Skin of body (tissue), 2 donors: Measurements from ENCODE around the gene TSSK3. TPM values are rescaled to one million over a fixed set of nuclear protein-coding genes. Genes with fewer than 3 reads are reported as not detected.
A peak's percentile ranks its signal among the peaks of the same experiment; 100 is the strongest.
"Not testable (repeated sequence)": the region's sequence is repeated elsewhere in the genome, so short reads cannot be mapped to it uniquely, and the experiment has no call there.

ENCODE experiments used
- DNase-seq: peaks from one replicate; lab custom pipeline; 2025; lab: John Stamatoyannopoulos, UW
- total RNA-seq: library from RNA; depleted of rRNA; stranded (reverse); fragments of >200 nt; gene quantifications from one replicate; pipeline ENCODE4 v1.2.3, GENCODE V29; 2014

The TSSK3 gene
- total RNA-seq, 1 donor from 2014 or later, result 0.89 TPM

DNA sequence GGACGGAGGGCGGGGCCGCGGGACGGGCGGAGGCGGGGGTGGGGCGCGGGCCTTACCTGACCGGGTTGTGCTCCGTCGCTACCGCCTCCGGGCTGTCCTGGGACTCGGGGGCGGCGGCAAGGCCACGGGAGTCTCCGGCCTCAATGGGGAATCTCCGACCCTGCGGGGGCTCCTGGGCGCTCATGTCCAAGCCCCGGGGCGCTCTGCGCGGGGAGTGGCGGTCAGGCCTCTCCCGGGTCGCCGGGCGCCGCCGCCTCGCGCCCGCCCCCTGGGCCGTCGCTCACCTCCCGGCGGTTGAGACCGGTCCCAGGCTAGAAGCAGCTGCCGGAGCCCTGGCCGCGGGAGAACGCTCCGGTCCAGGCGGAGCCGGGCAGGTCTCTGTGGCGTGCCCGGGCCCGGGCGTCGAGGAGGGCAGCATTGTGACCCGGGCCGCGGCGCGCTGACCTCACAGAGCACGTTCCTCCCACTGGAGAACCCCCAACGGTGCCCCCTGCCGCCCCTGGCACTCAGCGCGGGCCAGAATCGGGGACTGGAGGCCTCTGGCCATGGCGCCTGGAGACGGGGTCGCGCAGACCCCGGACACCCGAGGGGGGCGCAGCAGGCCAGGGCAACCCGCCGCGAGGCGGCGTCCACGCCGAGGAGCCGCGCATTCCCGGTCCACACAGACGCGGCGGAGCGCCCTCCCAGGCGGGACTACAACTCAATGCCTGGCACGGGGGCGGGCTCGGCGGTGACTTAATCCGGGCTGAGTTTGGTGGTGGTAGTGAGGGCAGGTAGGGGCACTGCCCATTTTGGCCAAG, 465 bp upstream of the TSSK3 start:
- no peak for DNase-seq

DNA sequence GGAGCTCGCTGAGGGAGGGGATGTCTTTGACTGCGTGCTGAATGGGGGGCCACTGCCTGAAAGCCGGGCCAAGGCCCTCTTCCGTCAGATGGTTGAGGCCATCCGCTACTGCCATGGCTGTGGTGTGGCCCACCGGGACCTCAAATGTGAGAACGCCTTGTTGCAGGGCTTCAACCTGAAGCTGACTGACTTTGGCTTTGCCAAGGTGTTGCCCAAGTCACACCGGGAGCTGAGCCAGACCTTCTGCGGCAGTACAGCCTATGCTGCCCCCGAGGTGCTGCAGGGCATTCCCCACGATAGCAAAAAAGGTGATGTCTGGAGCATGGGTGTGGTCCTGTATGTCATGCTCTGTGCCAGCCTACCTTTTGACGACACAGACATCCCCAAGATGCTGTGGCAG, 1.4 kb downstream of the TSSK3 start:
- DNase-seq, result no peak

GRCh38 chr1:32364836-32365235, 2.5 kb downstream of the TSSK3 start:
- DNase-seq, result no peak

DNA sequence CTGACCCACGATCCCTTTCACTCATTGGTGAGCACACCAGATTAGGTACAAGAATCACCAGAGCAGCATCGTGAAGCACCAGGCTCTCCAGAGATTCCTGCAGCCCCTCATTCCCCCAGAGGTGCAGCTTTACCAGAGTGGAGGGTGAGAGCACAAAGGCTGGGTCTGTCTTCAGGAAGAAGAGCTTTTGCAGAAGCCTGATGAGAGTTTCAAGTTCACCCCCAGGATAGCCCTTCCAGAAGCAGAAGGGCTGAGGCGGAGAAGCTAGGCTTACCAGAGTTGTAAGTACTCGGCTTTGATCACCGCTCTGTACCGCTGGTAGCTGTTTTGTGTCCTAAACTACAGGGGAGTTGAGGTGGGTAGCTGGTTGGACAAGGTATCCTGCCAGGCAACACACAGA, 3.1 kb downstream of the TSSK3 start:
- DNase-seq, result no peak

DNA sequence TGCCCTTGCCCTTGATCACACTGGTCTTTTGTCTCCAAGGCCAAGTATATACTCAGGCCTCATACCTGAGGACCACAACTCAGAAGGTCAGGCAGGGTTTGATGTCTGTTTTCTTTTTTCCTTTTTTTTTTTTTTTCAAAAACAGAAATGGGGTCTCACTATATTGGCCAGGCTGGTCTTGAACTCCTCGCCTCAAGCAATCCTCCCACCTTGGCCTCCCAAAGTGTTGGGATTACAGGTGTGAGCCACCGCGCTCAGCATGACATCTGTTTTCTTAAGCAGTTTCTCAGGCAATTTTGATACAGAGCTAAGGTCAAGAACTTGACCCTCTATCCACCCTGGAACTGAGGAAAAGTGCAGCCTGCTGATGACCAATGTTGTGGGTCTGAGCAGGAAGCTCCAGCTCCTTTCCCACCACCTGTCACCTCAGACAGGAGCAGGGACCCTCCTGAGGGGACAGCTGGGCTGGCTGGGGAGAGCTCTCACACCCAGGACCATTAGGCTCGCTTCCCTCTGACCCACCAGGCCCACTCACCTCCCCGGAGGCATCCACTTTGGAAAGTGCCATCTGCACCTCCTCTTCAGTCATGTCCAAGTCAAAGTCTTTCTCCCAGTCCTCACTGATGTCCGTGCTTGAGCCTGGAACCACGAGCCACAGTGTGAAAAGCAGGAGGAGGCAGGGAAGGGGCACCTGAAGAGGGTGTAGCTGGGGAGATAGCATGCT, 5.7 kb downstream of the TSSK3 start:
- no peak for DNase-seq

DNA sequence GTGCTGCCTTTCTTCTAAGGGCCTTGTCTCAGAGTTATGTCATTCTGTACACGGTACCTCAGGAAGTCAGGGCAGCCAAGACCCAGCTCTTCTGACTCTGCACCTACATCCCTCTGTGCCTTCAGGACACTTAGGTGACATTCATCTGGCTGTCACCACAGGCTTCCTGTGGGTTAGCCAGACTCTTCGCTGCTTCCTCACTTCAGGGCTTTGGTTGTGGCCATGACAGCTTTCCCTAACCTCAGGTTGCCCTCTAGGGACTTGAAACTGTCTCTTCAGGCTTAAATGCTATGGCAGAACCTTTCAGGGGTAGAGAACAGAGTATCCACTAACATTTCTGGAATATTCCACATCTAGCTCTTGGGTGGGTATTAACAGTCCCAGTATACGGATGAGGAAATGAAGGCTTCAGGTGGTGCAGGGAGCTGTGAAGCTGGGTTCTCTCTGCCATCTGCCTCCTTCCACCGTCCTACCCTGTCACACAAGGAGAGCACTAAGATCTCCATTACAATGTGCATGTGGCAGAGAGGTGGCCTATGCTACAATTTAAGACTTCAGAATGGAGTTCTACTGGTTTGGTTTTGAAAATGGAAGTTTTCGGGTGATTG, 9.9 kb downstream of the TSSK3 start:
- no peak for DNase-seq

- no peak for DNase-seq
Measured at GRCh38 chr1:32373996-32374592, 11.8 kb downstream of the TSSK3 start.

- DNase-seq, result no peak
Measured at GRCh38 chr1:32376199-32376598, 13.9 kb downstream of the TSSK3 start.

- DNase-seq, result no peak
Measured at GRCh38 chr1:32377541-32378220, 15.3 kb downstream of the TSSK3 start.

DNA sequence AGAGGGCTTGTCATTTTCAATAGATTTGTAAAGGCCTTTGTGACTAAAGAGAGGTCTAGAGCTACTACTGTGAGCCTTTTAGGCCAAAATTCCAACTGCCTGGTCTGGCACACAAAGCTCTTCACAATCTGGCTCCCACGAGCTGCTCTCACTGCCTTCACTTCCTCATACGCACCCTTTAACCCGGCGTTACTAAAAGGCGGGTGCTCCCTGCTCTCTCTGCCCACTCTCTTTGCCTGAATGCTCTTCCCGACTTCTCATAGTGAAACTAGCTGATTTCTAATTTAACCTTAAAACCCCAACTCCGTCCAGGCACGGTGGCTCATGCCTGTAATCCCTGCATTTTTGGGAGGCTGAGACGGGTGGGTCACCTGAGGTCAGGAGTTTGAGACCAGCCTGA, 17.7 kb downstream of the TSSK3 start:
- no peak for DNase-seq

DNA sequence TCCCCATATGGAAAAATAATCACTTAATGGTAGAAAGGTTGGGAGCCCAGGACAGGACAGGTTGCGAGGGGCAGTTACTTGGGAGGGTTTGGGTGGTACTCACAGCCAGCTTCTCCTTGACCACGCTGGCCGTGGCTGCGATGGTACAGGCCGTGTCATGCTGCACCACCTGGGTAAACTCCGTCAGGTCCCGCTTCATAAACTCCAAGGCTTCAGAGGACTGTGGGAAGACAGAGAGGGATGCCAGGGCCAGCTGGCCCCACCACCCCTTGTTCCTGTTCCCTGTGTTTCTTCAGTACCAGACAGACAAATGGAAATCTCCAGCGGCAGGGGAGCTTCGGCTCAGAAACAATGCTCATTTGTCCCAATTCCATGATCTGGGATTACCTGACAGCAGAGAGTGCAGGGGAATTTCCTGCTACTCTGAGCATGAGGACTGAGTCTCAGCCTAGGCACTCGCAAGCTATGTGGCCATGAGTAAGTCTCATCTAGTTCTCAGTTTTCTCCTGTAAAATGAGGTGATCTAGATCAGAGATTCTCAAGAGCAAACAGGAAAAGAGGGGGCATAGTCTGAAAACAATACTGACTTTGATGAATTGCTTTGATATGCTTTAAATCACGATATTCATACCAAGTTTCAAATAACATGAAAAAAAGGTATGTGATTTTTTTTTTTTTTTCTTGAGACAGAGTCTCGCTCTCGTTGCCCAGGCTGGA, 24.5 kb downstream of the TSSK3 start:
- DNase-seq, result no peak

- no peak for DNase-seq
Measured at GRCh38 chr1:32388641-32389040, 26.3 kb downstream of the TSSK3 start.

DNA sequence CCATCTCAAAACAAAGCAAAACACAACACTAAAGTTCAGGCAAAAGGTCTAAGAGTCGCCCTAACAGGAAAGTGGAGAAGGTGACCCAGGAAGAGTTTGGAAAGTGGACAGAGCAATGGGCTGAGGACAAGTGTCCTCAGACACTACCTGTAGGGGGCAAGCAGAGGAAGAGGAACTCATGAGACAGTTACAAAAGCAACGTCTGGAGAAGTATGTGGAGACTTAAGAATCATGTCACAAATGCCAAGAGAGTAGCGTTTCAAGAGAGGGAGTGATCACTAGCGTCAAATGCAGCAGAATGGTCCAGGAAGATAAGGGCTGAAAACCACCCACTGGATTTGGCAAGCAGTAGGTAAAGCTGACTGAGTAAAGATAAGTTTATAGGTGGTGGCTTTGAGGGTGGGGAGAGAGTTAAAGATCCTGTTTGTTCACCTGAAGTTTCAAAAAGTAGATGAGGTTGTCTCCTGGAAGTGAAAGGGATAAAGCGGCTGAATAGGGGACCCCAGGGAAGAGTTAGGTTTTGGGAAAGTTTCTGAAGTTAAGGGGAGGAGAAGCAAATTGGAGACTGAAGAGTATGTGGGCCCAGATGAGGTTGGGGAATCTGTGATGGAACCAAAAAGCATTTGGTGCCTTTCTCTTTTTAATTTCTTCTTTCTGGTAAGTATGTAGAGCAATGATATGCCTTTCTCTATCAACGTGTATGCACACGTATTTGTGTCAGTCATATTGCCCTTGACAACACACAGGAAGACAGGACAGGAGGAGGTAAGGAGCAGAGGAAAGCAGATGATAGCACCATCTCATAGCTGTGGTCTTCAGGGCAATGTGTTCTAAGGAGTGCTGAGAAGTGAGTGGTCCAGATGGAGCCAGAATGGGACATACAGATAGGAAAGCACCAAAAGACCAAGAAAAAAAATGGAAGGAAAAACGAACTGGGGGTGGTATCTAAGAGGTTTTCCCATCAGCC, 28.8 kb downstream of the TSSK3 start:
- DNase-seq, result no peak

DNA sequence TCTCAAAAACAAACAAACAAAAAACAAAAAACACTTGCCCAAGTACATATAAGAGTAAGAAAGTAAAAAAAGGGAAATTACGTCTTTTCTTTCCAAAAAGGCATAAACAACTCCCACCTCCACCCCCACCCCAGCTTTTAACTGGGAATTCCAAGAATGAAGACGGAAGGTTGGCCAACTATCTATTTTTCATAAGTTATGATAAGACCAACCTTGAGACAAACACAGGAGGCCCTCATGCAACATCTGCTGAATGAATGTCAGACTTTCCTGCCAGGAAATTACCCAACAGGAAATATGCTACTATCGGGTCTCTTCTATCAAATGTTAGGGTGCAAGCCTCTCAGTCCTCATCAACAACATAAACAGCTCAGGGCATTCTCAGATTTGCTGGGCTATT, 30.0 kb downstream of the TSSK3 start:
- DNase-seq, result no peak

- DNase-seq, result no peak
Measured at GRCh38 chr1:32393136-32393535, 30.8 kb downstream of the TSSK3 start.

DNA sequence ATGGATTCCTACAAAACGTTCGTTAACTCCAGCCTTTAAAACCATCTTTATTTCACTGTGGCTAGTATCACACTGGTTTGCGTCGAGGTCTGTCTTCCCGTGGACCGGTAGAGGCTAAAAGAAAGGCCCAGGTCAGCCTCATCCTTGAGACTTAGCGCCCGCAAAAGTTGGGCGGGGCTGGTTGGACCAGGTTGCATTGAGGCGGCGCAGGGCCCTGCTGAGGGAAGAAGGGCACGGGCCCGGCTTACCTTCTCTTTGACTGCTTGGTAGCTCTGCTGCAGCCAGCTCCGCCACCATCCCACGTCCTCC, 31.4 kb downstream of the TSSK3 start:
- no peak for DNase-seq

DNA sequence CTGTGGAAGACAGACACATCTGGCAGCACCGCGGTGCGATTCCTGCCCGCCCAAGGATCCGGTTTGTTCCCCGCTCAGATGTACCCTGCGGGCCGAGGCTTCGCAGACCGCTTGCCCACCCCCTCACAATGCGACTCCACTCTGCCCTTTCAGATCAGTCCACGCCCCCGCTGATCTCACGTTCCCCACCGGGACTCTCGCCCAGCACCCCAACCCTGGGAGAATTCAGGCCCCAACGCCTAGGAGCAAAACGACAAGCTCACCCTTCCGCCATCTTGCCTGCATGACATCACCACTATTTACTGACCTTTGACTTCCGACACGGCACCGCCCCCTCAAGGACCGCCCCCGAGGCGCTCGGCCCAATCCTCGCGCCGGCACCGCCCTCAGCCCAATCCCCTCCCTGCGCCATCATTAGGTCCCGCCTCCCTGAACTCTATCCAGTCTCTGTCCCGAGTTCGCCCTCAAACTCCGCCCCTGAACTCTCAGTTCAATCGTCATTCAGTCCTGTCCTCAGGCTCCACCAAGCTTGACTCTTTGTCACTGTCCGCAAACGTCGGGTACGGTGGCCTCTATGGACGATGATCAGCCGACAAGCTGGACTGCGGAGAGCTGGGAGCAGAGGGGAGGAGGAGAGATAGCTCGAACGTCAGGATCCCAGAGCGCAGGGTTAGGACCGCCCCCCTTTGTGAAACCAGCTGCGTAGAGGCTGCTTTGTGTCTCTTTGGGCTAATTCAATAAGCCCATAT, 32.0 kb downstream of the TSSK3 start, which contains the start of gene BSDC1:
Gene BSDC1, minus strand, starts transcription at position 301 of the 749 bp plus-strand sequence. Its CDS starts 27 bp downstream, at position 274.
- peak; percentile 99 for DNase-seq

- peak; percentile 70 for DNase-seq
Measured at GRCh38 chr1:32394890-32395432, 32.6 kb downstream of the TSSK3 start.

DNA sequence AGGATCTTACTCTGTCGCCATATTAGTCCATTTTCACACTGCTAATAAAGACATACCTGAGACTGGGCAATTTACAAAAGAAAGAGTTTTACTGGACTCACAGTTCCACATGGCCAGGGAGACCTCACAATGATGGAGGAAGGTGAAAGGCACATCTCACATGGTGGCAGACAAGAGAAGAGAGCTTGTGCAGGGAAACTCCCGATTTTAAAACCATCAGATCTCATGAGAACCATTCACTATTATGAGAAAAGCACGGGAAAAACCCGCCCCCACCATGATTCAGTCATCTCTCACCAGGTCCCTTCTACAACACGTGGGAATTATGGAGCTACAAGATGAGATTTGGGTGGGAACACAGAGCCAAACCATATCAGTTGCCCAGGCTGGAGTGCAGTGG, 34.2 kb downstream of the TSSK3 start:
- DNase-seq, result not testable (repeated sequence)
